ENCODE results near the gene TLE3.

DNA sequence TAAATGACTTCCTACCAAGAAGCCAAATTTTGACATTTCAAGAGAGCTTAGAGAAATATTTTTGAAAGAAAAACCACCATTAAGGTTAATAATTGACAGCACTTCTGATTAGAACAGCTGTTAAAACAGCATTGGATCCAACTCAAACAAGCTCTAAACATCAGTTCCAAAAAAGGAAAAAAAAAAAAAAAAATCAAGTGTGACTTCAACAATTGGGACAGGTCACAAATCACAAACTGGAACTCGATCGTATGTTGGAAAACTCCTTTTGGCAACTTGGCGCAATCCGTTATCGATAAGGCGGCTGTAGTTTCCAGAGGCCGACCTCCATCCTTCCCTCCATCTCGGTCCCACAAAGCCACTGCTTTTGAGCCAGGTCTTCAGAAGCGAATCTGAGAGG lies 17.8 kb downstream of the TLE3 start:
- TF ChIP-seq MEIS1 (CRISPR knock-in tag; IDR thresholded peaks at IDR 0.05; ENCODE audit: borderline replicate concordance), result no peak
- no peak for TF ChIP-seq RFX5 (IDR thresholded peaks at IDR 0.05; ENCODE audit: low read depth, low read length)
- TF ChIP-seq SOX13 (IDR thresholded peaks at IDR 0.05), result no peak
- TF ChIP-seq SOX13 (CRISPR knock-in tag; conservative IDR thresholded peaks at IDR 0.05 in 1 of 2, IDR thresholded peaks at IDR 0.05 in 1 of 2), result no peak; a peak in 1 of 4 replicates
- TF ChIP-seq, protein P1, sequence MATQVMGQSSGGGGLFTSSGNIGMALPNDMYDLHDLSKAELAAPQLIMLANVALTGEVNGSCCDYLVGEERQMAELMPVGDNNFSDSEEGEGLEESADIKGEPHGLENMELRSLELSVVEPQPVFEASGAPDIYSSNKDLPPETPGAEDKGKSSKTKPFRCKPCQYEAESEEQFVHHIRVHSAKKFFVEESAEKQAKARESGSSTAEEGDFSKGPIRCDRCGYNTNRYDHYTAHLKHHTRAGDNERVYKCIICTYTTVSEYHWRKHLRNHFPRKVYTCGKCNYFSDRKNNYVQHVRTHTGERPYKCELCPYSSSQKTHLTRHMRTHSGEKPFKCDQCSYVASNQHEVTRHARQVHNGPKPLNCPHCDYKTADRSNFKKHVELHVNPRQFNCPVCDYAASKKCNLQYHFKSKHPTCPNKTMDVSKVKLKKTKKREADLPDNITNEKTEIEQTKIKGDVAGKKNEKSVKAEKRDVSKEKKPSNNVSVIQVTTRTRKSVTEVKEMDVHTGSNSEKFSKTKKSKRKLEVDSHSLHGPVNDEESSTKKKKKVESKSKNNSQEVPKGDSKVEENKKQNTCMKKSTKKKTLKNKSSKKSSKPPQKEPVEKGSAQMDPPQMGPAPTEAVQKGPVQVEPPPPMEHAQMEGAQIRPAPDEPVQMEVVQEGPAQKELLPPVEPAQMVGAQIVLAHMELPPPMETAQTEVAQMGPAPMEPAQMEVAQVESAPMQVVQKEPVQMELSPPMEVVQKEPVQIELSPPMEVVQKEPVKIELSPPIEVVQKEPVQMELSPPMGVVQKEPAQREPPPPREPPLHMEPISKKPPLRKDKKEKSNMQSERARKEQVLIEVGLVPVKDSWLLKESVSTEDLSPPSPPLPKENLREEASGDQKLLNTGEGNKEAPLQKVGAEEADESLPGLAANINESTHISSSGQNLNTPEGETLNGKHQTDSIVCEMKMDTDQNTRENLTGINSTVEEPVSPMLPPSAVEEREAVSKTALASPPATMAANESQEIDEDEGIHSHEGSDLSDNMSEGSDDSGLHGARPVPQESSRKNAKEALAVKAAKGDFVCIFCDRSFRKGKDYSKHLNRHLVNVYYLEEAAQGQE (IDR thresholded peaks at IDR 0.05; ENCODE audit: borderline replicate concordance in 1 of 2, low read depth in 1 of 2, low read length in 2 of 2), result no peak
- TF ChIP-seq ZNF777 (CRISPR knock-in tag; IDR thresholded peaks at IDR 0.05), result no peak
- no peak for TF ChIP-seq SRSF1 (optimal IDR thresholded peaks at IDR 0.05; ENCODE audit: low read depth, low read length)
- TF ChIP-seq ELF1 (CRISPR knock-in tag; IDR thresholded peaks at IDR 0.05), result no peak
- no peak for TF ChIP-seq KAT7 (CRISPR knock-in tag; IDR thresholded peaks at IDR 0.05; ENCODE audit: borderline replicate concordance)
- TF ChIP-seq, protein P2, sequence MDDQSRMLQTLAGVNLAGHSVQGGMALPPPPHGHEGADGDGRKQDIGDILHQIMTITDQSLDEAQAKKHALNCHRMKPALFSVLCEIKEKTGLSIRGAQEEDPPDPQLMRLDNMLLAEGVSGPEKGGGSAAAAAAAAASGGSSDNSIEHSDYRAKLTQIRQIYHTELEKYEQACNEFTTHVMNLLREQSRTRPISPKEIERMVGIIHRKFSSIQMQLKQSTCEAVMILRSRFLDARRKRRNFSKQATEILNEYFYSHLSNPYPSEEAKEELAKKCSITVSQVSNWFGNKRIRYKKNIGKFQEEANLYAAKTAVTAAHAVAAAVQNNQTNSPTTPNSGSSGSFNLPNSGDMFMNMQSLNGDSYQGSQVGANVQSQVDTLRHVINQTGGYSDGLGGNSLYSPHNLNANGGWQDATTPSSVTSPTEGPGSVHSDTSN (CRISPR knock-in tag; IDR thresholded peaks at IDR 0.05; ENCODE audit: borderline replicate concordance), result no peak
- TF ChIP-seq NFYB (CRISPR knock-in tag; IDR thresholded peaks at IDR 0.05), result no peak
- no peak for TF ChIP-seq KLF13 (CRISPR knock-in tag; IDR thresholded peaks at IDR 0.05)
